GM12865 (cell line): Measurements from ENCODE around the gene EFNA4.

Experiments
- DNase-seq: peaks from one replicate; pipeline ENCODE4 v3.0.0; 2010; ENCODE audit warnings: low read depth
- H3K4me3 ChIP-seq: 2 replicates; pipeline ENCODE4 v1.5.1; 2011; ENCODE audit warnings: mild to moderate bottlenecking, low read depth, low read length, control low read depth
- CTCF ChIP-seq: IDR thresholded peaks from 2 replicates; pipeline ENCODE4 v1.5.1; 2011; ENCODE audit warnings: low read length, control low read depth, low read depth, inconsistent platforms; ENCODE audit not compliant: insufficient read depth; ENCODE audit errors: missing control alignments

Gene EFNA4

GRCh38 chr1:155083865-155084721 is 20.6 kb downstream of the EFNA4 start:
- H3K4me3 ChIP-seq, result peak overlapping the region; percentile 62
- peak; percentile 55 for DNase-seq
- peak; percentile 22 for TF ChIP-seq CTCF

GRCh38 chr1:155084722-155085503 is 21.4 kb downstream of the EFNA4 start:
- TF ChIP-seq CTCF, result peak; percentile 91
- H3K4me3 ChIP-seq, result peak overlapping the region; percentile 62
- DNase-seq, result peak; percentile 93

GRCh38 chr1:155085504-155086127 is 22.1 kb downstream of the EFNA4 start:
- peak overlapping the region; percentile 62 for H3K4me3 ChIP-seq
- peak; percentile 59 for DNase-seq
- TF ChIP-seq CTCF, result no peak

GRCh38 chr1:155086128-155086741 is 22.7 kb downstream of the EFNA4 start:
- DNase-seq, result peak; percentile 82
- peak overlapping the region; percentile 62 for H3K4me3 ChIP-seq

GRCh38 chr1:155086856-155087535 is 23.5 kb downstream of the EFNA4 start:
- no peak for TF ChIP-seq CTCF
- no peak for DNase-seq
- H3K4me3 ChIP-seq, result no peak overlapping the region

More at GRCh38 chr1:155086128-155086741, 22.7 kb downstream of the EFNA4 start:
- peak; percentile 98 for TF ChIP-seq CTCF
